Hepatocyte (in vitro differentiated cells): ENCODE measurements around the gene CRMP1.

ENCODE experiments used
- EZH2 ChIP-seq: fragments of 200-600 bp; sonication (generic); IDR thresholded peaks from 2 replicates; pipeline ENCODE4 v1.6.1; 2016; ENCODE audit warnings: antibody characterized with exemption, mild to moderate bottlenecking, borderline replicate concordance
- EZH2phosphoT487 ChIP-seq: fragments of 200-600 bp; sonication (generic); IDR thresholded peaks from one replicate; pipeline ENCODE4 v1.6.1; 2018; ENCODE audit warnings: antibody characterized with exemption, mild to moderate bottlenecking, low read depth, moderate library complexity; ENCODE audit not compliant: unreplicated experiment, severe bottlenecking
- TF ChIP-seq, protein P1 (sequence below): fragments of 200-600 bp; sonication (generic); IDR thresholded peaks from 2 replicates; pipeline ENCODE4 v1.5.1; 2016; ENCODE audit warnings: antibody characterized with exemption, mild to moderate bottlenecking; ENCODE audit not compliant: poor library complexity

GRCh38 chr4:5795580-5795979 is 97.3 kb downstream of the CRMP1 start:
- TF ChIP-seq, protein P1, sequence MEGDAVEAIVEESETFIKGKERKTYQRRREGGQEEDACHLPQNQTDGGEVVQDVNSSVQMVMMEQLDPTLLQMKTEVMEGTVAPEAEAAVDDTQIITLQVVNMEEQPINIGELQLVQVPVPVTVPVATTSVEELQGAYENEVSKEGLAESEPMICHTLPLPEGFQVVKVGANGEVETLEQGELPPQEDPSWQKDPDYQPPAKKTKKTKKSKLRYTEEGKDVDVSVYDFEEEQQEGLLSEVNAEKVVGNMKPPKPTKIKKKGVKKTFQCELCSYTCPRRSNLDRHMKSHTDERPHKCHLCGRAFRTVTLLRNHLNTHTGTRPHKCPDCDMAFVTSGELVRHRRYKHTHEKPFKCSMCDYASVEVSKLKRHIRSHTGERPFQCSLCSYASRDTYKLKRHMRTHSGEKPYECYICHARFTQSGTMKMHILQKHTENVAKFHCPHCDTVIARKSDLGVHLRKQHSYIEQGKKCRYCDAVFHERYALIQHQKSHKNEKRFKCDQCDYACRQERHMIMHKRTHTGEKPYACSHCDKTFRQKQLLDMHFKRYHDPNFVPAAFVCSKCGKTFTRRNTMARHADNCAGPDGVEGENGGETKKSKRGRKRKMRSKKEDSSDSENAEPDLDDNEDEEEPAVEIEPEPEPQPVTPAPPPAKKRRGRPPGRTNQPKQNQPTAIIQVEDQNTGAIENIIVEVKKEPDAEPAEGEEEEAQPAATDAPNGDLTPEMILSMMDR, result no peak
- TF ChIP-seq EZH2 (no peak), EZH2phosphoT487 (no peak)
